Lung (tissue), 12 donors: ENCODE results near the gene ZNF865. TPM values are rescaled to one million over a fixed set of nuclear protein-coding genes. Genes with fewer than 3 reads are reported as not detected.

Source experiments
- ATAC-seq: fragments of 200-7000 bp; cut with Tn5 transposase; one replicate; pipeline ENCODE4 v1.9.1; 2020; ENCODE audit warnings: moderate number of reproducible peaks; ENCODE audit not compliant: insufficient read depth, low FRiP score
- DNase-seq, 3 donors: peaks; one replicate each; pipeline ENCODE4 v3.0.0-alpha.2; 2013 to 2017
- H3K27ac ChIP-seq, 2 donors: one replicate each; pipeline ENCODE4 v1.5.1; 2013; ENCODE audit warnings: mild to moderate bottlenecking in 2 of 2, moderate library complexity in 2 of 2, control low read depth in 1 of 2, inconsistent platforms in 1 of 2, low read depth in 1 of 2, low read length in 1 of 2
- H3K27me3 ChIP-seq, 3 donors: one replicate each; pipeline ENCODE4 v1.5.1; 2013; ENCODE audit warnings: low read length in 2 of 3; ENCODE audit not compliant: control insufficient read depth in 3 of 3, insufficient read depth in 3 of 3
- H3K36me3 ChIP-seq, 4 donors: one replicate each; pipeline ENCODE4 v1.5.1; 2013; ENCODE audit warnings: low read length in 4 of 4, mild to moderate bottlenecking in 1 of 4, moderate library complexity in 1 of 4; ENCODE audit not compliant: control insufficient read depth in 4 of 4, insufficient read depth in 4 of 4
- H3K4me1 ChIP-seq, 5 donors: one replicate each; pipeline ENCODE4 v1.5.1; 2013; ENCODE audit warnings: low read length in 5 of 5, mild to moderate bottlenecking in 2 of 5, moderate library complexity in 1 of 5; ENCODE audit not compliant: control insufficient read depth in 5 of 5, insufficient read depth in 5 of 5
- H3K4me3 ChIP-seq: one replicate; pipeline ENCODE4 v1.5.1; 2013; ENCODE audit warnings: mild to moderate bottlenecking, control low read depth, moderate library complexity
- H3K9ac ChIP-seq, 2 donors: one replicate each; pipeline ENCODE4 v1.5.1; 2013; ENCODE audit warnings: low read length in 2 of 2, control low read depth in 1 of 2; ENCODE audit not compliant: insufficient read depth in 1 of 2
- H3K9me3 ChIP-seq, 4 donors: one replicate each; pipeline ENCODE4 v1.5.1; 2013; ENCODE audit warnings: low read length in 3 of 4, mild to moderate bottlenecking in 1 of 4, moderate library complexity in 1 of 4; ENCODE audit not compliant: control insufficient read depth in 4 of 4, insufficient read depth in 3 of 4
- WGBS, 2 donors: extraction: QIAGEN DNeasy Blood & Tissue Kit; methylation state at CpG; one replicate each; pipeline ENCODE4 v1.1.7; 2013; 5-methylcytosine and 5-hydroxymethylcytosine counted together
- polyA plus RNA-seq, 2 donors: library from polyadenylated mRNA; stranded (reverse); fragments of 200-250 nt; gene quantifications; one replicate each; pipeline ENCODE4 v1.2.1, GENCODE V29; 2013
- total RNA-seq, 2 donors: library from RNA; depleted of rRNA in 1 of 2; stranded (reverse); fragments of >200 nt in 1 of 2; gene quantifications; one replicate each; pipeline ENCODE4 v1.2.1, GENCODE V29; 2014 to 2021
- TF ChIP-seq, protein P1 (sequence below): IDR thresholded peaks from 2 replicates; pipeline ENCODE4 v1.5.1; 2012; ENCODE audit warnings: mild to moderate bottlenecking; ENCODE audit errors: control extremely low read depth, extremely low read depth
- donor health status: control.
- donor health status: control.
- donor health status: Bipolar disorder and iron deficiency.
- donor health status: healthy.
- donor health status: DM: yes; HTN: yes; CAD: no.

ZNF865 gene
- total and polyA plus RNA-seq, 4 donors: 5.1 to 19.3 (median 10.0) TPM

DNA sequence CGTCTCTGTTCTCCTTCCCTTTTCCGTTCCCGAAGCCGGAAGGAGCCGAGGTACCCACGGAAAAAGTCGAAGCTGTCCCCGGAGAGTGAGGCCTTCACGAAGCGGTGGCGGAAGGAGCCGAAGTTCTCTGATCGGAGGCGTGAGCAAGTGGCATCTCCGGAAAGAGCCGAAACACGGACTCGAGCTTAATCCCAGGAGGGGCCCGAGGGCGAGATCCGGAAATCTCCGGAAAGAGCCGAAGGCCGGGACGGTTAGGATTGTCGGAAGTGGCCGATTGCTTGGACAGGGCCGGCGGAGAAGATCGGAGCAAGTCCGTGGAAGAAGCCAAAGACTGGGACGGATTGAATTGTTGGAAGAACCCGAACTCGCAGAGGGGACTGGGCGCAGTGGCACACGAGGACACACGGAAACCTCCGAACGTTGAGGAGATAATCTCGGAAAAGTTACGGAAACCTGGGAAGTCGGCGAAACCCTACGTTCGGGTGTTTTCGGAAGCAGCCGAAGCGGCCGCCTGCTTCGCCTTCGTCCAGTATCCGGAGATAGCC, 48.9 kb downstream of the ZNF865 start:
- H3K4me1 ChIP-seq: peaks cover 13 to 31% (median 22%) of the 10 kb centered on the region in 5 donors
- H3K9me3 ChIP-seq: no peaks in the 10 kb centered on the region
- ATAC-seq: peak; percentile 88
- no peaks in the 10 kb centered on the region for H3K27me3 ChIP-seq
- peak overlapping the region; percentile 95 to 98 for H3K9ac ChIP-seq
- peak overlapping the region; percentile 94 to 97 for H3K27ac ChIP-seq
- TF ChIP-seq, protein P1, sequence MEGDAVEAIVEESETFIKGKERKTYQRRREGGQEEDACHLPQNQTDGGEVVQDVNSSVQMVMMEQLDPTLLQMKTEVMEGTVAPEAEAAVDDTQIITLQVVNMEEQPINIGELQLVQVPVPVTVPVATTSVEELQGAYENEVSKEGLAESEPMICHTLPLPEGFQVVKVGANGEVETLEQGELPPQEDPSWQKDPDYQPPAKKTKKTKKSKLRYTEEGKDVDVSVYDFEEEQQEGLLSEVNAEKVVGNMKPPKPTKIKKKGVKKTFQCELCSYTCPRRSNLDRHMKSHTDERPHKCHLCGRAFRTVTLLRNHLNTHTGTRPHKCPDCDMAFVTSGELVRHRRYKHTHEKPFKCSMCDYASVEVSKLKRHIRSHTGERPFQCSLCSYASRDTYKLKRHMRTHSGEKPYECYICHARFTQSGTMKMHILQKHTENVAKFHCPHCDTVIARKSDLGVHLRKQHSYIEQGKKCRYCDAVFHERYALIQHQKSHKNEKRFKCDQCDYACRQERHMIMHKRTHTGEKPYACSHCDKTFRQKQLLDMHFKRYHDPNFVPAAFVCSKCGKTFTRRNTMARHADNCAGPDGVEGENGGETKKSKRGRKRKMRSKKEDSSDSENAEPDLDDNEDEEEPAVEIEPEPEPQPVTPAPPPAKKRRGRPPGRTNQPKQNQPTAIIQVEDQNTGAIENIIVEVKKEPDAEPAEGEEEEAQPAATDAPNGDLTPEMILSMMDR: no peak
- WGBS, 2 donors: 0% methylated on average over 46 to 52 of the region's 52 CpGs
- H3K36me3 ChIP-seq: peaks cover 0 to 7% (median 6%) of the 10 kb centered on the region in 4 donors
- peak overlapping the region; percentile 47 for H3K4me3 ChIP-seq
- DNase-seq: peak; percentile 99 to 100 (median 100)

DNA sequence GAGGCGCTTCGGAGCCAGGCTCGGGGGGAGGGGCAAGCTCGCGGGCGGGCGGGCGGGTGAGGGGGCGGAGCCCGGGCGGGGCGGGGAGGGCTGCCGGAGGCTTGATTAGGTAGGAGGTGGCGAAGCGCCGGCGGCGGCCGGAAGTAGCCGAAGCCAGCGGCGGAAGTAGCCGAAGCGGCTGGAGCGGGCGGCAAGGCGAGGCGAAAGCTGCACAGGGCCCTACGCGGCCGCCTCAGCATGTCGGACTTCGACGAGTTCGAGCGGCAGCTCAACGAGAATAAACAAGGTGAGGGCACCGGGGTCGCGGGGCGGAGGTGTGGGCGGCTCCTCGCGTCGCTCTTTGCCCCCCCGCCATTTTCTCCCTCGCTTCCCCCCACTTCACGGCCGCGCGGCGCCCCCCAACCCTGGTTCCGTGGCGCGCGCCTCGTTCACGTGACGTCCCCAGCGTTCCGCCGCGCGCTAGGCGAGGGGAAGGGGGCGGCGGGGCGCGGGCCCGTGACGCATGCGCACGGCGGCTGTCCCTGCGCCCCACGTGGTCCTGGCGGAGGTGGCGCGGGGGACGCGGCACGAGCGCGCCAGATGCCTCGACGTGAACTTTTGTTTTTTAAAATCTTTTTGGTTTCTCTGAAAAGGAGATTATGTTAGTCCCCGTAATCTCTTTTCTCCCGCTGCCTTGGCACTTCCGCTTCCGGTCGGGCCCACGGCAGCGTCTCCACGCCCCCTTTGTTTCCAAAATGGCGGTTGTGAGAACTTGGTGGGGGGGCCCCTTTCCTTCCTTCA, 49.6 kb downstream of the ZNF865 start, which contains the start of gene U2AF2:
U2AF2 (plus strand) TSS at position 168 of the 780 bp plus-strand sequence; CDS start at position 238, 70 bp downstream.
- Histone ChIP-seq H3K9ac (peak within 1 kb of the TSS; percentile 95 to 98), H3K27ac (peak within 1 kb of the TSS; percentile 94 to 97), H3K4me1 (peaks cover 13 to 31% (median 20%) of the 10 kb centered on the region in 5 donors), H3K27me3 (no peaks in the 10 kb centered on the region), H3K36me3 (peaks cover 0 to 14% (median 8%) of the 10 kb centered on the region in 4 donors), H3K9me3 (no peaks in the 10 kb centered on the region), H3K4me3 (peak within 1 kb of the TSS; percentile 89)
- 0 to 1% methylated on average over 54 to 95 of the region's 95 CpGs for WGBS, 2 donors
- TF ChIP-seq, protein P1: no peak
- DNase-seq (peak; percentile 97 to 98 (median 97)), ATAC-seq (peak; percentile 74)

DNA sequence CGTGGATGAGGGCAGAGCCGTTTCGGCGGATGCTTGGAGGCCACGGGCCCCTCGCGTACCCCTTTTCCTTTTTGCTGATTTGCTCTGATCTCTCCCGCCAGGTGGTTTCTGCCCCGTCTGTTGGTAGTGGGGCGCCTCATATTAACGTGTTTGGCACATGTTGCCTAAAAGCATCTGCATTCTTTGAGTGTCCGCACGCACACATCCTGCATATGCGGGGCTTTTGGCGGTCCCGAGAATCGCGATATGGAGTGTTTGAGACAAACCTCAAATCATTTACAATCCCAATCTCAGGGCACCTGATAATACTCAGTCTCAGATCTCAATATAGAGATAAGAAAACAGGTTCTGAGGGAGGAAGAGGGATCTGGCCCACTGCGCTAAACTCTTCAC, 50.2 kb downstream of the ZNF865 start:
- peak overlapping the region; percentile 90 to 97 for H3K27ac ChIP-seq
- no peaks in the 10 kb centered on the region for H3K27me3 ChIP-seq
- H3K4me3 ChIP-seq: peak overlapping the region; percentile 89
- ATAC-seq (no peak), DNase-seq (no peak)
- peak overlapping the region; percentile 88 to 93 for H3K9ac ChIP-seq
- H3K4me1 ChIP-seq: peaks cover 13 to 31% (median 20%) of the 10 kb centered on the region in 5 donors
- H3K9me3 ChIP-seq: no peaks in the 10 kb centered on the region
- TF ChIP-seq, protein P1: no peak
- H3K36me3 ChIP-seq: peaks cover 2 to 20% (median 10%) of the 10 kb centered on the region in 4 donors
- 0% methylated on average over 19 of the region's 19 CpGs for WGBS, 2 donors
